Gastroesophageal sphincter (tissue), 4 donors: ENCODE results near the gene CNNM1. TPM values are rescaled to one million over a fixed set of nuclear protein-coding genes. Genes with fewer than 3 reads are reported as not detected.

Experiments
- ATAC-seq: fragments of 150-250 bp; one replicate; pipeline ENCODE4 v1.9.1; 2016; ENCODE audit warnings: mild to moderate bottlenecking, moderate library complexity
- H3K27ac ChIP-seq, 4 donors: fragments of 200-600 bp; sonication (generic) in 3 of 4; 1 replicate in 3 of 4; 2 replicates in 1 of 4; pipeline ENCODE4 v1.5.1; 2016 to 2019
- H3K27me3 ChIP-seq: fragments of 200-600 bp; sonication (generic); one replicate; pipeline ENCODE4 v1.5.1; 2019
- H3K36me3 ChIP-seq, 2 donors: fragments of 200-600 bp; sonication (generic); one replicate each; pipeline ENCODE4 v1.5.1; 2019; ENCODE audit warnings: control low read depth in 1 of 2
- H3K4me1 ChIP-seq, 3 donors: fragments of 200-600 bp; sonication (generic); 1 replicate in 2 of 3; 2 replicates in 1 of 3; pipeline ENCODE4 v1.5.1; 2016 to 2019; ENCODE audit warnings: control low read depth in 2 of 3
- H3K4me3 ChIP-seq, 2 donors: fragments of 200-600 bp; sonication (generic); one replicate each; pipeline ENCODE4 v1.5.1; 2019; ENCODE audit warnings: mild to moderate bottlenecking in 1 of 2, moderate library complexity in 1 of 2
- H3K9me3 ChIP-seq, 3 donors: fragments of 200-600 bp; sonication (generic); one replicate each; pipeline ENCODE4 v1.5.1; 2017 to 2019; ENCODE audit warnings: control low read depth in 2 of 3
- CTCF ChIP-seq, 4 experiments: fragments of 200-600 bp in 2 of 4; fragments of 450-650 bp in 2 of 4; sonication (generic) in 1 of 4; IDR thresholded peaks; one replicate each; pipeline ENCODE4 v1.5.1; 2017 to 2019; ENCODE audit warnings: antibody characterized with exemption in 4 of 4, mild to moderate bottlenecking in 2 of 4, moderate library complexity in 2 of 4
- EP300 ChIP-seq: sonication (generic); formaldehyde crosslinking; IDR thresholded peaks from one replicate; pipeline ENCODE4 v1.6.1; 2017; ENCODE audit warnings: antibody characterized with exemption, mild to moderate bottlenecking
- POLR2A ChIP-seq, 2 donors: fragments of 450-650 bp; IDR thresholded peaks; one replicate each; pipeline ENCODE4 v1.6.1; 2017; ENCODE audit warnings: antibody characterized with exemption in 2 of 2, mild to moderate bottlenecking in 2 of 2, moderate library complexity in 1 of 2
- POLR2AphosphoS5 ChIP-seq: sonication (generic); formaldehyde crosslinking; IDR thresholded peaks from one replicate; pipeline ENCODE4 v1.6.1; 2017; ENCODE audit warnings: antibody characterized with exemption
- WGBS, 2 donors: methylation state at CpG; one replicate each; pipeline ENCODE4 v1.1.5; 2018; ENCODE audit warnings: low coverage in 1 of 2; 5-methylcytosine and 5-hydroxymethylcytosine counted together
- total RNA-seq, 4 donors: library from RNA; depleted of rRNA; stranded (reverse); fragments of >200 nt; gene quantifications; one replicate each; pipeline ENCODE4 v1.1.0, GENCODE V29; 2016

The CNNM1 gene
- total RNA-seq, 4 donors from 2014 or later = 1.9 to 3.1 (median 3.0) TPM

GRCh38 chr10:99346247-99346646 is 17.1 kb downstream of the CNNM1 start:
- Histone ChIP-seq H3K9me3 (no peaks in the 10 kb centered on the region), H3K4me1 (peaks cover 0 to 13% (median 0%) of the 10 kb centered on the region in 3 donors), H3K27ac (no peak overlapping the region), H3K4me3 (no peak overlapping the region), H3K36me3 (no peaks in the 10 kb centered on the region), H3K27me3 (no peaks in the 10 kb centered on the region)
- WGBS, 2 donors = 55 to 57% methylated on average over 1 of the region's 1 CpG
- TF ChIP-seq CTCF (IDR thresholded peaks at IDR 0.05) (no peak), POLR2A (IDR thresholded peaks at IDR 0.05) (no peak), EP300 (no peak), POLR2AphosphoS5 (no peak)
- ATAC-seq = no peak

- TF ChIP-seq POLR2A (IDR thresholded peaks at IDR 0.05) (no peak), POLR2AphosphoS5 (no peak), CTCF (IDR thresholded peaks at IDR 0.05) (no peak), EP300 (no peak)
- Histone ChIP-seq H3K36me3 (no peaks in the 10 kb centered on the region), H3K27me3 (no peaks in the 10 kb centered on the region), H3K4me1 (peaks cover 0 to 6% (median 0%) of the 10 kb centered on the region in 3 donors), H3K9me3 (no peaks in the 10 kb centered on the region), H3K4me3 (no peak overlapping the region), H3K27ac (no peak overlapping the region)
- no peak for ATAC-seq
- WGBS, 2 donors = 87 to 92% methylated on average over 5 of the region's 5 CpGs
These were observed 18.5 kb downstream of the CNNM1 start for GRCh38 chr10:99347672-99348071.

DNA sequence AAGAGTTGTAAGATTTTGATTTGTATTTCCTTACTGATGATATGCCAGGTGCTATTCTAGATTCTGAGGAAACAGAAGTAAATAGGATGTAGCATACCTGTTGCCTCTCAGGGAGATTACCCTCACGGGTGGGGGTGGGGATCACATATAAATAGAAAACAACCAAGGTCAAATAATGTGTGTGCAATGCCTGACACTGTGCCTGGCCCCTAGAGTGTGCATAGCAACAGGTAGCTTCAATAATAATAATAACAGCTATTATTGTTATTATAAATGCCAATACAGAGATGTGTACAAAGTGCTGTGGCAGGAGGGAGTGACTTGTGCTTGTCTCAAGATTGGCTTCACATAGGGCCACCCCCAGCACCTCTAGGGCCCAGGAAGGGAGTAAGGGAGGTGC is 24.0 kb downstream of the CNNM1 start:
- no peaks in the 10 kb centered on the region for H3K4me1 ChIP-seq
- TF ChIP-seq CTCF (IDR thresholded peaks at IDR 0.05) (no peak), EP300 (no peak), POLR2A (IDR thresholded peaks at IDR 0.05) (no peak), POLR2AphosphoS5 (no peak)
- no peak for ATAC-seq
- 33 to 67% methylated on average over 1 of the region's 1 CpG for WGBS, 2 donors
- H3K9me3 ChIP-seq = no peaks in the 10 kb centered on the region
- H3K4me3 ChIP-seq = no peak overlapping the region
- no peak overlapping the region for H3K27ac ChIP-seq
- no peaks in the 10 kb centered on the region for H3K27me3 ChIP-seq
- no peaks in the 10 kb centered on the region for H3K36me3 ChIP-seq

DNA sequence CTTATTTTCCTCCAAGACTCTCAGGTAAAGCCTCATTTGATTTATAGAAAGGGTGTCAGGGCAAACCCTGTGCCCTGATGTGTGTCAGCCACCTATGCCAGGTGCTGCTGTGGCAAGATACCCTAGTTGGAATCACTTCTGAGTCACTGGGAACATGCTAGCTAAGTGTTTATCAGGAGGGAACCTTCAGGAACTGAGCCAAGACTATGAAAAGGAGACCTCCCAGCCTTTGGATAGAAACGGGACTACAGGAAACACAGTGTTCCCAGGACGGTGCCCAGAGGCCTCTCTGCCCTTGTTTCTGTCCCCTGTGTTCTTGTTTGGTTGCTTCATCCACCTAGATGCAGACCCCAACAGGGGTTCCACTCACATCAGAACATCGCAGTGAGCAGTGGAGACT is 28.5 kb downstream of the CNNM1 start:
- Histone ChIP-seq H3K27me3 (no peaks in the 10 kb centered on the region), H3K9me3 (no peaks in the 10 kb centered on the region), H3K27ac (no peak overlapping the region), H3K4me1 (no peaks in the 10 kb centered on the region), H3K36me3 (peaks cover 0 to 17% of the 10 kb centered on the region in 2 donors), H3K4me3 (no peak overlapping the region)
- TF ChIP-seq CTCF (IDR thresholded peaks at IDR 0.05) = no peak
- no peak for TF ChIP-seq EP300
- TF ChIP-seq POLR2A (IDR thresholded peaks at IDR 0.05) = no peak
- TF ChIP-seq POLR2AphosphoS5 = no peak
- ATAC-seq = no peak
- WGBS, 2 donors = 52 to 80% methylated on average over 1 to 3 of the region's 3 CpGs

DNA sequence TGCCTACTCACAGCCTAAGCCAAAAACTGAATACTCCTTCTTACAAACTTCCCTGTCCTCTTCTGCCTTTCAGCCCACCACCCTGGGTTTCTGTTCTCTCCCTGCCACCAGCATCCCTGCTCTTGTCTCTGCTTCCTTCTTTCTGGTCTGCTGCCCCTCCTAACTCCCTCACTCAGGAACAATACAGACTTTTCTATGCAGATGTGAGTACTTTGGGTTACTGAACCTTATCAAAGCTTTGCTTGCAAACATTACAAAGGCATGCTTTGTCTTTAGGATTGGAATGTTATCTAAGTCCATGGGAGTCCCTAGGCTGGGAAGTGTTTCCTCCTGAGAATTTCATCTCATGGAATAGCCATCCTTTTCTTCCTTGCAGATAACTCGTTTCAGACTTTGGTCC is 28.9 kb downstream of the CNNM1 start:
- WGBS, 2 donors = 100% methylated on average over 1 of the region's 1 CpG; no CpG with 5 or more reads in 1 of the 2 donors
- H3K36me3 ChIP-seq = peaks cover 0 to 20% of the 10 kb centered on the region in 2 donors
- no peaks in the 10 kb centered on the region for H3K4me1 ChIP-seq
- TF ChIP-seq CTCF (IDR thresholded peaks at IDR 0.05) (no peak), POLR2A (IDR thresholded peaks at IDR 0.05) (no peak), EP300 (no peak), POLR2AphosphoS5 (no peak)
- ATAC-seq = no peak
- H3K27ac ChIP-seq = no peak overlapping the region
- no peaks in the 10 kb centered on the region for H3K9me3 ChIP-seq
- no peaks in the 10 kb centered on the region for H3K27me3 ChIP-seq
- H3K4me3 ChIP-seq = no peak overlapping the region
